A673 (cell line): ENCODE measurements around the gene PPP2CA. TPM values are rescaled to one million over a fixed set of nuclear protein-coding genes. Genes with fewer than 3 reads are reported as not detected.
"Not testable (repeated sequence)": the region's sequence is repeated elsewhere in the genome, so short reads cannot be mapped to it uniquely, and the experiment has no call there.

Experiments used
- BruUV-seq: library from RNA; stranded (reverse); fragments of 400-500 nt; replicated peaks from 2 replicates; lab custom pipeline; 2021; lab: Mats Ljungman, UMichigan
- CTCF ChIA-PET: fragments of 300-600 bp; sonication (Branson Sonifier 250); formaldehyde crosslinking; loops from one replicate; lab custom pipeline; 2022; ENCODE audit warnings: antibody characterized with exemption; lab: Charles Lee
- POLR2A ChIA-PET: fragments of 300-600 bp; sonication (Branson Sonifier 250); formaldehyde crosslinking; loops from one replicate; lab custom pipeline; 2022; ENCODE audit warnings: antibody characterized with exemption; ENCODE audit not compliant: low non-redundant PET; lab: Charles Lee
- DNase-seq: peaks from one replicate; pipeline ENCODE4 v3.0.0-alpha.2; 2015; ENCODE audit warnings: low spot score
- H3K27ac ChIP-seq: fragments of 200-600 bp; sonication (generic); 2 replicates; pipeline ENCODE4 v1.5.1; 2016; ENCODE audit warnings: mixed run types, low read depth, mild to moderate bottlenecking, mixed read lengths, antibody characterized with exemption, low read length; ENCODE audit not compliant: poor library complexity, severe bottlenecking
- H3K27me3 ChIP-seq: fragments of 200-600 bp; sonication (generic); replicated peaks from 2 replicates; pipeline ENCODE4 v1.6.1; 2017; ENCODE audit warnings: mixed run types, low read depth, mild to moderate bottlenecking, mixed read lengths, antibody characterized with exemption, low read length; ENCODE audit not compliant: insufficient read depth, poor library complexity
- H3K36me3 ChIP-seq: fragments of 200-600 bp; sonication (generic); 2 replicates; pipeline ENCODE4 v1.6.1; 2016; ENCODE audit warnings: mixed run types, mild to moderate bottlenecking, mixed read lengths, antibody characterized with exemption, low read length; ENCODE audit not compliant: insufficient read depth, poor library complexity, severe bottlenecking
- H3K4me1 ChIP-seq: fragments of 200-600 bp; sonication (generic); 2 replicates; pipeline ENCODE4 v1.6.1; 2017; ENCODE audit warnings: mixed run types, mild to moderate bottlenecking, mixed read lengths, antibody characterized with exemption, low read length; ENCODE audit not compliant: insufficient read depth, poor library complexity, severe bottlenecking
- H3K4me3 ChIP-seq: fragments of 200-600 bp; sonication (generic); 2 replicates; pipeline ENCODE4 v1.5.1; 2016; ENCODE audit warnings: low read depth, mixed run types, mild to moderate bottlenecking, mixed read lengths, low read length; ENCODE audit not compliant: poor library complexity, severe bottlenecking
- H3K9me3 ChIP-seq: fragments of 200-600 bp; sonication (generic); 2 replicates; pipeline ENCODE4 v1.6.1; 2016; ENCODE audit warnings: mixed run types, low read depth, mild to moderate bottlenecking, mixed read lengths, antibody characterized with exemption, low read length; ENCODE audit not compliant: poor library complexity, severe bottlenecking
- EZH2 ChIP-seq: fragments of 200-600 bp; sonication (generic); IDR thresholded peaks from 2 replicates; pipeline ENCODE4 v1.6.1; 2017; ENCODE audit warnings: borderline replicate concordance, low read depth, mild to moderate bottlenecking, mixed read lengths, antibody characterized with exemption, low read length; ENCODE audit not compliant: poor library complexity, severe bottlenecking
- intact Hi-C: fragments of 100-400 bp; cut with micrococcal nuclease; formaldehyde crosslinking; loops from one replicate; pipeline ENCODE4 v1.10.0; 2022; ENCODE audit not compliant: unreplicated experiment
- total RNA-seq: library from RNA; stranded (reverse); gene quantifications from 2 replicates; pipeline ENCODE4 v1.2.3, GENCODE V29; 2021
- TF ChIP-seq, protein P1 (sequence below): fragments of 300-800, 200-600 bp; sonication (generic); conservative IDR thresholded peaks from 2 replicates; pipeline ENCODE4 v1.5.1; 2017; ENCODE audit warnings: low read depth, mild to moderate bottlenecking, antibody characterized with exemption, low read length, moderate library complexity, mixed read lengths

Gene PPP2CA
- total RNA-seq, 1 experiment from 2014 or later, result 227 TPM

GRCh38 chr5:134215757-134216156, 10.1 kb downstream of the PPP2CA start:
- no peak overlapping the region for H3K4me3 ChIP-seq
- intact Hi-C loops, result no loop called here
- BruUV-seq, result no TSS peak
- no peak overlapping the region for H3K27ac ChIP-seq
- peaks cover 21% of the 10 kb centered on the region for H3K9me3 ChIP-seq
- peaks cover 13% of the 10 kb centered on the region for H3K36me3 ChIP-seq
- H3K27me3 ChIP-seq, result no peaks in the 10 kb centered on the region
- TF ChIP-seq EZH2, result no peak
- TF ChIP-seq, protein P1, sequence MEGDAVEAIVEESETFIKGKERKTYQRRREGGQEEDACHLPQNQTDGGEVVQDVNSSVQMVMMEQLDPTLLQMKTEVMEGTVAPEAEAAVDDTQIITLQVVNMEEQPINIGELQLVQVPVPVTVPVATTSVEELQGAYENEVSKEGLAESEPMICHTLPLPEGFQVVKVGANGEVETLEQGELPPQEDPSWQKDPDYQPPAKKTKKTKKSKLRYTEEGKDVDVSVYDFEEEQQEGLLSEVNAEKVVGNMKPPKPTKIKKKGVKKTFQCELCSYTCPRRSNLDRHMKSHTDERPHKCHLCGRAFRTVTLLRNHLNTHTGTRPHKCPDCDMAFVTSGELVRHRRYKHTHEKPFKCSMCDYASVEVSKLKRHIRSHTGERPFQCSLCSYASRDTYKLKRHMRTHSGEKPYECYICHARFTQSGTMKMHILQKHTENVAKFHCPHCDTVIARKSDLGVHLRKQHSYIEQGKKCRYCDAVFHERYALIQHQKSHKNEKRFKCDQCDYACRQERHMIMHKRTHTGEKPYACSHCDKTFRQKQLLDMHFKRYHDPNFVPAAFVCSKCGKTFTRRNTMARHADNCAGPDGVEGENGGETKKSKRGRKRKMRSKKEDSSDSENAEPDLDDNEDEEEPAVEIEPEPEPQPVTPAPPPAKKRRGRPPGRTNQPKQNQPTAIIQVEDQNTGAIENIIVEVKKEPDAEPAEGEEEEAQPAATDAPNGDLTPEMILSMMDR, result no peak
- DNase-seq, result no peak
- ChIA-PET POLR2A (no interaction called here), CTCF (no interaction called here)
- peaks cover 6% of the 10 kb centered on the region for H3K4me1 ChIP-seq

DNA sequence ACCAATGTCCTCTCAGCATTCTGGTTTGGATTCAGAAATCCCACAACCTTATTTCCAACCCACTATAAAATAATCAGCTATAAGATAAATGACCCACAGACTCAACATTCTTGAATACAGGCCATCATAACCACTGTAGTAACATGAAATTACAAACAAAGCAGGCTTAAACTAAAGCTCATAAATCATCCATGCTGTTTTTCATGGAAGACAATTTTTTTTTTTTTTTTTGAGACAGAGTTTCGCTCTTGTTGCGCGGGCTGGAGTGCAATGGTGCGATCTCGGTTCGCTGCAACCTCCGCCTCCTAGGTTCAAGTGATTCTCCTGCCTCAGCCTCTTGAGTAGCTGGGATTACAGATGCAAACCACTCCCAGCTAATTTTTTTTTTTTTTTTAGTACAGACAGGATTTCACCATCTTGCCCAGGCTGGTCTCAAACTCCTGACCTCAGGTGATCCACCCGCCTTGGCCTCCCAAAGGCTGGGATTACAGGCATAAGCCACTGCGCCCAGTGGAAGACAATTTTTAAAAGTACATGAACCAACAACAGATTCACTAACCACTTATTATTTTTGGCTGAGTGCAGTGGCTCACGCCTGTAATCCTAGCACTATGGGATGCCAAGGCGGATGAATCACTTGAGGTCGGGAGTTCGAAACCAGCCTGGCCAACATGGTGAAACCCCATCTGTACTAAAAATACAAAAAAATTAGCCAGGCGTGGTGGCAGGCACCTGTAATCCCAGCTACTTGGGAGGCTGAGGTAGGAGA, 14.4 kb downstream of the PPP2CA start:
- POLR2A ChIA-PET, result interaction anchor here (0.6 kb wide), 1 partner anchor 12 kb away, joined by 3 read pairs; no protein-coding TSS in a partner anchor

GRCh38 chr5:134209477-134210245, 16.2 kb downstream of the PPP2CA start:
- POLR2A ChIA-PET, result interaction anchor here (0.6 to 0.7 kb wide), 2 partner anchors 16 to 33 kb away, joined by 4 read pairs; partner anchors contain the start of gene PPP2CA
- no peak overlapping the region for H3K4me3 ChIP-seq
- CTCF ChIA-PET, result interaction anchor here (0.6 kb wide), 1 partner anchor 1714 kb away, joined by 4 read pairs; no protein-coding TSS in a partner anchor
- TF ChIP-seq, protein P1, result no peak
- no peak for TF ChIP-seq EZH2
- intact Hi-C loops, result no loop called here
- no peak overlapping the region for H3K27ac ChIP-seq
- H3K27me3 ChIP-seq, result no peaks in the 10 kb centered on the region
- peaks cover 19% of the 10 kb centered on the region for H3K4me1 ChIP-seq
- H3K9me3 ChIP-seq, result peaks cover 21% of the 10 kb centered on the region
- DNase-seq, result no peak
- no TSS peak for BruUV-seq
- H3K36me3 ChIP-seq, result peaks cover 18% of the 10 kb centered on the region

More for the DNA sequence above, 14.4 kb downstream of the PPP2CA start:
- H3K27ac ChIP-seq, H3K27me3 ChIP-seq, intact Hi-C loops, H3K4me3 ChIP-seq, BruUV-seq, DNase-seq: not testable (repeated sequence)
- CTCF ChIA-PET, result interaction anchor here (0.7 kb wide), 1 partner anchor 66 kb away, joined by 4 read pairs; no protein-coding TSS in a partner anchor
- H3K9me3 ChIP-seq, result peaks cover 21% of the 10 kb centered on the region
- peaks cover 13% of the 10 kb centered on the region for H3K36me3 ChIP-seq
- H3K4me1 ChIP-seq, result peaks cover 19% of the 10 kb centered on the region
